Astrocyte (in vitro differentiated cells and primary cell): Measurements from ENCODE around the gene TMEM42. TPM values are rescaled to one million over a fixed set of nuclear protein-coding genes. Genes with fewer than 3 reads are reported as not detected.

Experiments used
- DNase-seq: peaks from one replicate; pipeline ENCODE4 v3.0.0-alpha.2; 2010; ENCODE audit warnings: low read depth
- FAIRE-seq: peaks from 2 replicates; lab custom pipeline; 2011; peaks lifted over from hg19 to GRCh38; lab: Jason Lieb, UNC
- H2AFZ ChIP-seq: 2 replicates; pipeline ENCODE4 v1.6.0; 2012; ENCODE audit warnings: low read depth, low read length, inconsistent platforms
- H3K27ac ChIP-seq: 2 replicates; pipeline ENCODE4 v1.5.1; 2011; ENCODE audit warnings: low read depth, low read length, inconsistent platforms
- H3K27me3 ChIP-seq: 2 replicates; pipeline ENCODE4 v1.6.0; 2011; ENCODE audit warnings: low read length, inconsistent platforms; ENCODE audit not compliant: insufficient read depth
- H3K36me3 ChIP-seq: 2 replicates; pipeline ENCODE4 v1.5.1; 2011; ENCODE audit warnings: low read length, inconsistent platforms; ENCODE audit not compliant: insufficient read depth
- H3K4me1 ChIP-seq: 2 replicates; pipeline ENCODE4 v1.5.1; 2011; ENCODE audit warnings: low read length, inconsistent platforms; ENCODE audit not compliant: insufficient read depth
- H3K4me2 ChIP-seq: 2 replicates; pipeline ENCODE4 v1.6.0; 2012; ENCODE audit warnings: low read length, inconsistent platforms
- H3K4me3 ChIP-seq: 2 replicates; pipeline ENCODE4 v1.5.1; 2011; ENCODE audit warnings: low read depth, mild to moderate bottlenecking, low read length, inconsistent platforms; ENCODE audit not compliant: insufficient read depth
- H3K79me2 ChIP-seq: 2 replicates; pipeline ENCODE4 v1.6.0; 2012; ENCODE audit warnings: mild to moderate bottlenecking, low read length, inconsistent platforms; ENCODE audit not compliant: insufficient read depth
- H3K9ac ChIP-seq: 2 replicates; pipeline ENCODE4 v1.6.0; 2012; ENCODE audit warnings: mild to moderate bottlenecking, low read length, inconsistent platforms
- H3K9me3 ChIP-seq: 2 replicates; pipeline ENCODE4 v1.5.1; 2012; ENCODE audit warnings: low read depth, mild to moderate bottlenecking, low read length, inconsistent platforms; ENCODE audit not compliant: insufficient read depth
- H4K20me1 ChIP-seq: 2 replicates; pipeline ENCODE4 v1.6.0; 2012; ENCODE audit warnings: low read length, inconsistent platforms; ENCODE audit not compliant: insufficient read depth
- H3K27ac Mint-ChIP-seq: one replicate; pipeline ENCODE4 v1.8.0; 2021; ENCODE audit warnings: mild to moderate bottlenecking, mixed read lengths; ENCODE audit not compliant: unreplicated experiment
- H3K27me3 Mint-ChIP-seq: one replicate; pipeline ENCODE4 v1.8.0; 2021; ENCODE audit warnings: low read depth, mixed read lengths; ENCODE audit not compliant: unreplicated experiment
- H3K36me3 Mint-ChIP-seq: one replicate; pipeline ENCODE4 v1.8.0; 2021; ENCODE audit warnings: low read depth, mixed read lengths; ENCODE audit not compliant: unreplicated experiment
- H3K4me1 Mint-ChIP-seq: one replicate; pipeline ENCODE4 v1.8.0; 2021; ENCODE audit warnings: low read depth, mixed read lengths; ENCODE audit not compliant: unreplicated experiment
- H3K4me3 Mint-ChIP-seq: one replicate; pipeline ENCODE4 v1.8.0; 2021; ENCODE audit warnings: mild to moderate bottlenecking, moderate library complexity, mixed read lengths; ENCODE audit not compliant: unreplicated experiment
- H3K9me3 Mint-ChIP-seq: one replicate; pipeline ENCODE4 v1.8.0; 2021; ENCODE audit warnings: mild to moderate bottlenecking, mixed read lengths; ENCODE audit not compliant: unreplicated experiment
- CTCF ChIP-seq: IDR thresholded peaks from 2 replicates; pipeline ENCODE4 v1.5.1; 2011; ENCODE audit warnings: low read depth, mild to moderate bottlenecking, inconsistent platforms, low read length, moderate library complexity; ENCODE audit not compliant: insufficient read depth
- EZH2 ChIP-seq: IDR thresholded peaks from 2 replicates; pipeline ENCODE4 v1.6.1; 2012; ENCODE audit warnings: mild to moderate bottlenecking, low read length, inconsistent platforms; ENCODE audit not compliant: insufficient read depth
- total RNA-seq: library from RNA; stranded (reverse); gene quantifications from 2 replicates; pipeline ENCODE4 v1.2.1, GENCODE V29; 2021

The TMEM42 gene
- total RNA-seq, 1 donor from 2014 or later, result 6.9 TPM

DNA sequence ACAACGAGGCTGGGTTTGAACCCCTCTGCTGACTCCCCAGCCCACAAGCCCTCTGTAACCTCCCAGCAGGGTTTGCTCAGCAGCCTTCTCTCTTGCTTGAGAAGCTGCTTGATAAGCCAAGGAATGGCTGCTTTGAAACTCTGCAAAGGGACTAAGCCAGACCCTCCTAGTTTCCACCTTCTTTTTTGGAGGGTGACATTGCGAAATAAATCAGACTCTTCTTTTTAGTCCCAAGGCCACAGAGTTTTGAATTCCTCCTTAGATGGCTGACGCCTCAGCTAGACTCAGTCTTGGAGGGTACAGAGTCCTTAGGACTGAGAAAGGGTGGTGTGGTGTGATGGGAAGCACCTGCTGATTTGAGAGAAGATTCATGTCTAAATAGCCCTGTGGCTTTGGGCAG is 13.9 kb downstream of the TMEM42 start:
- Mint-ChIP-seq H3K27ac (no peak overlapping the region), H3K27me3 (no peaks in the 10 kb centered on the region), H3K4me1 (peaks cover 2% of the 10 kb centered on the region), H3K4me3 (no peak overlapping the region), H3K36me3 (peaks cover 4% of the 10 kb centered on the region), H3K9me3 (no peaks in the 10 kb centered on the region)
- H3K27ac ChIP-seq, result no peak overlapping the region
- H3K4me1 ChIP-seq, result no peaks in the 10 kb centered on the region
- no peak for FAIRE-seq
- TF ChIP-seq CTCF, result no peak
- no peak for TF ChIP-seq EZH2
- no peaks in the 10 kb centered on the region for H3K27me3 ChIP-seq
- no peaks in the 10 kb centered on the region for H3K79me2 ChIP-seq
- no peaks in the 10 kb centered on the region for H3K9me3 ChIP-seq
- no peaks in the 10 kb centered on the region for H4K20me1 ChIP-seq
- H3K4me3 ChIP-seq, result no peak overlapping the region
- no peak overlapping the region for H3K9ac ChIP-seq
- H2AFZ ChIP-seq, result no peak overlapping the region
- H3K36me3 ChIP-seq, result no peaks in the 10 kb centered on the region
- no peak overlapping the region for H3K4me2 ChIP-seq
- DNase-seq, result no peak

DNA sequence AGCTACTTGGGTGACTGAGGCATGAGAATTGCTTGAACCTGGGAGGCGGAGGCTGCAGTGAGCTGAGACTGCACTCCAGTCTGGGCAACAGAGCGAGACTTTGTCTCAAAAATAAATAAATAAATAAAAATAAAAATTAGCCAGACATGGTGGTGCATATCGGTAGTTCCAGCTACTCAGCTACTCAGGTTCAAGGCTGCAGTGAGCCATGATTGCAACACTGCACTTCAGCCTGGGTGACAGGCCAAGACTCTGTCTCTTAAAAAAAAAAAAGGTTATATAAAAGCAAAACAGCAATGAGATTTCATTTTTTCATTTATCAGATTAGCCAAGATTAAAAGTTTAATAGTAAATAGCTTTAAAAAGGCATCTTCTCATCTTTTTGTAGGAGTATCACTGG is 15.6 kb downstream of the TMEM42 start:
- FAIRE-seq (no peak), DNase-seq (no peak)
- H3K9ac ChIP-seq, result no peak overlapping the region
- Mint-ChIP-seq H3K27me3 (no peaks in the 10 kb centered on the region), H3K36me3 (peaks cover 4% of the 10 kb centered on the region), H3K9me3 (no peaks in the 10 kb centered on the region), H3K4me1 (peaks cover 2% of the 10 kb centered on the region), H3K4me3 (no peak overlapping the region), H3K27ac (no peak overlapping the region)
- no peak overlapping the region for H3K4me2 ChIP-seq
- no peaks in the 10 kb centered on the region for H4K20me1 ChIP-seq
- TF ChIP-seq CTCF (no peak), EZH2 (no peak)
- H3K27me3 ChIP-seq, result no peaks in the 10 kb centered on the region
- H3K9me3 ChIP-seq, result no peaks in the 10 kb centered on the region
- H3K4me1 ChIP-seq, result no peaks in the 10 kb centered on the region
- H3K27ac ChIP-seq, result no peak overlapping the region
- H2AFZ ChIP-seq, result no peak overlapping the region
- H3K36me3 ChIP-seq, result no peaks in the 10 kb centered on the region
- no peaks in the 10 kb centered on the region for H3K79me2 ChIP-seq
- H3K4me3 ChIP-seq, result no peak overlapping the region

GRCh38 chr3:44880284-44880683 is 18.6 kb downstream of the TMEM42 start:
- no peaks in the 10 kb centered on the region for H3K9me3 Mint-ChIP-seq
- Histone ChIP-seq H3K4me1 (peaks cover 18% of the 10 kb centered on the region), H3K27ac (no peak overlapping the region), H3K79me2 (no peaks in the 10 kb centered on the region), H3K9ac (no peak overlapping the region), H4K20me1 (no peaks in the 10 kb centered on the region), H3K27me3 (no peaks in the 10 kb centered on the region), H2AFZ (no peak overlapping the region), H3K36me3 (no peaks in the 10 kb centered on the region), H3K4me3 (no peak overlapping the region), H3K4me2 (no peak overlapping the region), H3K9me3 (no peaks in the 10 kb centered on the region)
- no peaks in the 10 kb centered on the region for H3K36me3 Mint-ChIP-seq
- DNase-seq (no peak), FAIRE-seq (no peak)
- H3K27ac Mint-ChIP-seq, result no peak overlapping the region
- TF ChIP-seq CTCF, result no peak
- TF ChIP-seq EZH2, result no peak
- peaks cover 18% of the 10 kb centered on the region for H3K4me1 Mint-ChIP-seq
- H3K4me3 Mint-ChIP-seq, result no peak overlapping the region
- no peaks in the 10 kb centered on the region for H3K27me3 Mint-ChIP-seq
